Stimulated activated CD8-positive, alpha-beta memory T cell treated with anti-CD3 and anti-CD28 coated beads, Interleukin-12 subunit alpha, Interleukin-12 subunit beta, amount 100 ng/mL, for 24 hours (primary cell): ENCODE results near the gene ZMAT3.

ENCODE experiments used
- DNase-seq: peaks from one replicate; pipeline ENCODE4 v3.0.0-alpha.2; 2020; ENCODE audit errors: extremely low read depth

ZMAT3 gene

DNA sequence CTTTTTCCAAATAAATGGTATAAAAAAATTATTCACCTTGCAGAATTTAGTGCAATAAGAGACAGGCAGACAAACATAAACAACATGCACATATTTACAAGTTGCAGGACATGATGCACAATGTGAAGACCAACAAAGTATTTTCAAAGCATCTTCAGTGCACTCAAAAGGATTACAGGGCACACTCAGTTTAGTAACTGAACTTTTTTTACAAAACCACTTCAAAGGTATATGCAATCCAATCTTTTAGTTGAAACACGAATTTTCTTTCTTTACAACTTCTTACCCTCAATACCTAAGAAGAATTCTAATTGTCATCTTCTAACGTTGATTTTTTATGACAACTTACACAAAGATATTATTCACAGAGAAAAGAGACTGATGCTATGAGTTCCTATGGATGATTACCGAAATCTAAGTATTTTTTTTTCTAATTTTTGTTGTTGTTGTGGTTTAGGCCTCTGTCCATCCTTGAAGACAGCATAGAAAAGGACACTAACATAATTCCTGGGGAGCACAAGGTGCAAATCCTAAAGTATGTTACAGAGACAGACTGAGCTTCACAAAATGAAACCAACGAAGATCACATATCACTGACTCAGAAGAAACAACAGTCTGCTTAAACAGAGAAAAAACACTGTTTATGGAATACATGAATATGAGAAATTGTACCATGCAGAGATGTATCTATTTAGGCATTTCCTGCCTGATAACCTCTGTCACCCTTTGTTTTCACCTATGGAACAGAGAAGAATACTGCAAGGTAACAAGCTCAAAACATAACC lies 50.3 kb downstream of the ZMAT3 start:
- no peak for DNase-seq

DNA sequence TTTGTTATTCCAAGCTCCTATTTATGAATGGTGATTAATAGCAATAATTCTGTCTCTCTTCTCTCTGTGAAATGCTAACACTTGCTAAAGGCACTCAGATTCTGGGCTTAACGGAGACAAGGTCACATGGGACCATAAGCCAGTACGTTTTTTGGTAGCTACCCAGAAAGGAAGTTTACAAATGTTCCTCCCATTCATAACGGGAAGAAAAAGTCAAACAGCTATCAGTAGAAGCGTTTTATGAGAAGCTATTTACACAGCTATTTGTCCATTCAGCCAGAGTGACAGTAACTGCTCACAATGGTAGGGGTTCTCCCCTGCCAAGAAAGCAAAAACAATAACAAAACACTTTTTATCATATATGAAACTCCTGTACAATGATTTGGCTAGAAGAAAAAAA lies 51.5 kb downstream of the ZMAT3 start:
- no peak for DNase-seq

DNA sequence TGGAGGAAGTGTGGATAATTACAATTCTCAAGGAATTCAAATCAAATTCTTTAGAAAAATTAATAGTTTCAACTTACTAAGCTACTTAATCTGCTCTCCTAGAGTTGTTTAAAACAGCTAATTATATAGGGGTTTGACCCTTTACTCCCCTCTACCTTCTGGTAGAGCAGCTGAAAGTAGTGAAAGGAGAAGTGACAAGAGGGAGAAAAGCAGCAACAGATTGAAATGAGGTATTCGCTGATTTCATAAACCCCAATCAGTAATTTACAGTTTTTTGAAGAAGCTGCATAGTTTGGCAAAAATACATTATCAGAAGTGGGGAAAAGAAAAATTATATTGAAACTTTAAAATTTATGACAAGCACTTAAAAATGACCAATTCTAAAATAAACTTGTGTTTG lies 52.8 kb downstream of the ZMAT3 start:
- no peak for DNase-seq

DNA sequence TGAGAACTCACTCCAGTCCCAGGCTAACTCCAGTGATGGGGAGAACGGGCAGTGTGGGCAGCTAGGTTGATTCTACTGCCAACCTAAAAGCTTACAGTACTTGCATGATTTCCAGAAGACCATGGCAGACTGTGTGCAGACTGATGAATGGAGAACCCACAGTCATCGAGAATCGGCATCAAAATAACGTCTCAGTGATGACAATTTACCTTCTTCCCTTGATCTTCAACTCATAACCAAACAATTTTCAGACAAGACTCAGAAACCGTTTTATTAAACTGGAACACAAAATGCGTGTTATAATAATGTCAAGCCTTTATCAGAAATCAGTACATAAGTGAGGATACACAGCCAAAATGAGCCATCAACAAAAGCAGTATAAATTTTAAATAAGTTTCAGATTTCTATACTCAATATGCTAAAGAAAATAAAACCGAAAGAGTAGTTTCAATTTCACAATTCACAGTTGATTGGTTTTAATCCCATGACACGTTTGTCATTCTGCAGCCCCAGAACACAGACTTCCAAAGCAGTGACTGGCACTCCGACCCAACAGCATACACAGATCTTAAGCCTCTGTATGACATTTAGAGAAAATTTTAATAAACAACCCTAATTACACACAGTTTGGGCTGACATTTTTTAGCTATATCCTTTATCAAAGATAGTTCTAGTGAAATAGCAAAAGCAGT lies 54.5 kb downstream of the ZMAT3 start:
- no peak for DNase-seq

DNA sequence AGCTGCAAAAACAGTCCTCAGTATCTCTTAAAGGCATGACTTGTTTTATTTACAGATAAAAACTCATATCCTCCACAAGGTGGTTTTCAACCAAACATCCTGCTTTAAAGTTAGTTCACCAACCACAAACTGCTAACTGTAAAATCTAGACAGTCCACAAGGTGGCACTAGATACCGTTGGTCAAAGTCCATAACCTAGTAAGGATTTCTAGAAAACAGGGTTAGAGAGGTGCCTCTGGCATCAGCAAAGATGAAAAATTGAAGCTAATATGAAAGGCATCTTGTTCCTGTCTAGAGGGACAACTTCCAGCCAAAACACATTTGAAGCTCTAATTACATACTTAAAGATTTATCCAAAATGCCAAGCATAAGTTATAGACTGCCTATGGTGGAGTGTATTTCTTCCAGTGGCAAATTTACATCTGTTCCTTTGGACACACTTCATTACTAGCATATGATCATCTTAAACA lies 56.0 kb downstream of the ZMAT3 start:
- peak; percentile 15 for DNase-seq

DNA sequence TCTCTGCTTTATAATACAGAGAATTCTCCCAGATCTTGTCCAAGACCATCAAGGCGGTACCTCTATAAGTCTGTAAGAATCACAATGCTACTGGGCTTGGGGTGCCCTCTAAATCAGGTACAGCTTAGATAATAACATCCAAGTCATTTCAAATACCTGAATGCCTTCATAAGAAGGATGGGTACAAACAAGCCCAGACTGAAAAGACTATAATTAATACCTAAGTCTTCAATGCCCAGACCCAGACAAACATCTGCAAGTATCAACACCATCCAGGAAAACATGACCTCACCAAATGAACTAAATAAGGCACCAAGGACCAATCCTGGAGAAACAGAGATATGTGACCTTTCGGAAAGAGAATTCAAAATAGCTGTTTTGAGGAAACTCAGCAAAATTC lies 65.9 kb downstream of the ZMAT3 start:
- no peak for DNase-seq

DNA sequence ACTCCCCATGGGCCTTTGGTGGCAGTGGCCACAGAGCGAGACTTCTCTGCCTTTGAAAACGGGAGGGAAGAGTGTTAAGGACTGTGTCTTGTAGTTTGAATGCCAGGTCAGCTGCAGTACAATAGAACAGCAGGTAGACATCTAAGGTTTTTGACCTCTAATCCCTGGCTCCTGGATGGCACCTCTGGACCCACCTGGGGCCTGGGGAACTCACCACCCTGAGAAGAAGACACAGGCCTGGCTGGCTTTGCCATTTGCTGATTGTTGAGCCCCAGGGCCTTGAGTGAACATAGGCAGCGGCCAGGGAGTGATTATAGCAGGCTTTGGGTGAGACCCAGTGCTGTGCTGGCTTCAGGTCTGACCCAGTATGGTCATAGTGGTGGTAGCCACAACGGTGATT lies 66.4 kb downstream of the ZMAT3 start:
- DNase-seq: no peak

DNA sequence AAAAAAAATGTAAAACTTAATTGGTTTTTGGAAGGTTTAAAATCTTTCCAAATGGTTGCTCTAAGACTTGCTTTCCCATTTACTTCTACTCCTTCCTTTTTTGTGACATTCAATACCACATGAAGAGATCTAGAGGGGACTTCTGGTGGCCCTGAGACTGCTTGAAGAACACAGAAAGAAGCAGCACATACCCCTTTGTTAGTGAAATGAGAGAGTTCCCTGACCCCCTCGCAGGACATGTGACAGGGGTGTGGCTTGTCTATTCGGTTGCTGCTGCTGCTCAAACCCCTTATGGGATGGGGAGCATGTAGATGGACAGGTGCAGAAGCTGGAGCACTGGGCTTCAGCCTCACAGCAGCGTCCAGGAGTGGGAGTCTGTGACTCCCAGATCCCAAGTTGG lies 71.0 kb downstream of the ZMAT3 start:
- DNase-seq: no peak

DNA sequence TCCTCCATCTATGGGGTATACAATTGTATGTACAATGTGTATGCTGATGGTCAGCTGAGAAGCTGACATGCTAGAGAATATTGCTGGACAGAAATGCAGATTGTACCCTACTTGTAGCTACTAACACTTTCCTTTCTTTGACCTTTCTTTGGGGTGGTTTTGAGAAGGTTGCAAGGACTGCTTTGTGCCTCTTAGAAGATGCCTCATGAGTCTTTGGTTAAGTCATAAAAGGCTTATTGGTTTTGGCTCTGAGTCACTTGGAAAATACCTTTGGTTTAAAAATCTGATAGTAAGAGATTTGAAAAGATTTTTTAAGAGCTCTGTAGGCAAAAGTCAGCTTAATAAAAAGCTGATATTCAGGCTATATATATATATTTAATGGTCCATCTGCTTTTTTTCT lies 71.5 kb downstream of the ZMAT3 start:
- DNase-seq: no peak

DNA sequence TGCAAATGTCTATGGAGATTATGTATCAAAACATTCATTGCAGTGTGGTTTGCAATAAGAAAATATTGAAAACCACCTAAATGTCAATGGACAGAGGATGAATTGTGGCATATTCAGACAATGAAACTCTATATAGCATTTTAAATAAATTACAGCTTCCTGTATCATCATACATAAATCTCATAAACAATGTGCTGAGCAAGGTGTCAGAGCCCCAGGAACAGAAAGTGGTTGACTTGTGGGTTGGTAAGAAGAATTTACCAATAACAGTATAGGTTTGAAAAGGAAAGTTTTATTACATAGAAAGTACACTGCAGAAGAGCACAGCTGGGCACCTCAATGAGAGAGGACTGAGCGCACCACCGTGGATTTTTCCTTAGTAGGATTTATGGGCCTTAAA lies 75.2 kb downstream of the ZMAT3 start:
- DNase-seq: no peak

DNA sequence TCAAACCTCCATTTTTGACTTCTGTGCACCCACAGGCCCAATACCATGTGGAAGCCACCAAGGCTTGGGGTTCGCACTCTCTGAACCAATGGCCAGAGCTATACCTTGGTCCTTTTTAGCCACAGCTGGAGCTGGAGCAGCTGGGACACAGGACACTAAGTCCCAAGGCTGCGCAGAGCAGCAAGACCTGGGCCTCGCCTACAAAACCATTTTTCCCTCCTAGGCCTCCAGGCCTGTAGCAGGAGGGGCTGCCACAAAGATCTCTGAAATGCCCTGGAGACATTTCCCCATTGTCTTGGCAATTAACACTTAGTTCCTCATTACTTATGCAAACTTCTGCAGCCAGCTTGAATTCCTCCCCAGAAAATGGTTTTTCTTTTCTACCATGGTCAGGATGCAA lies 81.3 kb downstream of the ZMAT3 start:
- no peak for DNase-seq

DNA sequence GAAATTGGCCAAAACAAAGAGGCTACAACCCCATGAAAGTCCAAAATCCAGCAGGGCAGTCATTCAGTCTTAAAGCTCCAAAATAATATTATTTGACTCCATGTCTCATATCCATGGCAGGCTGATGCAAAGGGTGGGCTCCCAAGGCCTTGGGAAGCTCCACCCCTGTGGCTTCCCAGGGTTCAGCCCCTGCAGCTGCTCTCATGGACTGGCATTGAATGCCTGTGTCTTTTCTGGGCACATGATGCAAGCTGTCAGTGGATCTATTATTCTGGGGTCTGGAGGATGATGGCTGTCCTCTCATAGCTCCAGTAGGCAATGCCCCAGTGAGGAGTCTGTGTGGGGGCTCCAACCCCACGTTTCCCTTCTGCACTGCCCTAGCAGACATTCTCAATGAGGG lies 81.8 kb downstream of the ZMAT3 start:
- no peak for DNase-seq

DNA sequence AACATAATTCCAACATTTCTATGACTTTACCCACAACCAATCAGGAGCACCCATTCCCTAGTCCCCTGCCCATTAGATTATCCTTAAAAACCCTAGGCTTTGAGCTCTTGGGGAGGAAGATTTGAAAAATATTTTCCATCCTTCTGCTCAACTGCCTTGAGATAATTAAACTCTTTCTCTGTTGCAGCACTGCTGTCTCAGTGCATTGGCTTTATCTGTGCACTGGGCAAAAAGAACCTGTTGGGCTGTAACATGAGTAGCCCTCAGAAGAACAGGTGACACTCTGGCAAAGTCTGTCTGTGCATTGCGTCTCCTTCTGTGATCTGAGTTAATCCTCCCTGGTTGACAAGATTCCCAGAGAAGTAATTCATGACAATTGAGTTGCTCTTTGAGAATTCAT lies 83.9 kb downstream of the ZMAT3 start:
- no peak for DNase-seq

DNA sequence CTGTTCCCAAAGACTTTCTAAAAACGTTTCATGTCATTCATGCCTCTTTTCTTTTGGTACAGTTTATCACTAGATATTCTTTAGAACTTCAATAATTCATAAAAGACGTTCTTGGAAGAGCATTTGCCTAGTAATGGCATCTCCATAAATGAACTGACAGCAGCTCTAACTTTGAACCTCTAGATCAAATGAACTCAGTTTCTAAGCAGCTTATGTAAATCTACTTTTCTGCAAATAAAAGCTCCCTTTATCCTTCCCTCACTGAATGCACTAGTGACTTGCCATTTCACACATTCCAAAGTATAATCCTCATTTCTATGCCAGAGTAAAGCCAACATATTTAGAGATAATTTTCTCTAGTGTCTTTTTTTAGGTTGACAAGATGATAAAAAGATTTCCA lies 85.2 kb downstream of the ZMAT3 start:
- DNase-seq: no peak

DNA sequence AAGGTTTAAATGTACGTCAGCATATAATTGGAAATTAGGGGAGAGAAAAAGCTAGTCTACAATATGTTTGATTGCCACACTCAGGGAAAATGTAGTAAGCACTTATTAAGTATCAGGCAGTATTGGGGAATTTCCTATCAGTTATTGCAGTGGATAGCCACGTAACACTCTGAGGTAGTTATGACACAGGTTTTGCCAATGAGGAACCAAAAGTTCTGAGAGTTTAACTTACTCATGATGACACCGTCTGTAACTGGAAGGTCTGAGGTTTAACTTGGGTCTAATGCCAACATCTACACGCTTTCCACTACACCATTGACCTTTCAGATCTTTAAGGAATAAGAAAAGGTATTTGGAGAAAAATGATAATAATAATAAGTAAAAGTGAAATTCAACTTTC lies 89.5 kb downstream of the ZMAT3 start:
- no peak for DNase-seq

DNA sequence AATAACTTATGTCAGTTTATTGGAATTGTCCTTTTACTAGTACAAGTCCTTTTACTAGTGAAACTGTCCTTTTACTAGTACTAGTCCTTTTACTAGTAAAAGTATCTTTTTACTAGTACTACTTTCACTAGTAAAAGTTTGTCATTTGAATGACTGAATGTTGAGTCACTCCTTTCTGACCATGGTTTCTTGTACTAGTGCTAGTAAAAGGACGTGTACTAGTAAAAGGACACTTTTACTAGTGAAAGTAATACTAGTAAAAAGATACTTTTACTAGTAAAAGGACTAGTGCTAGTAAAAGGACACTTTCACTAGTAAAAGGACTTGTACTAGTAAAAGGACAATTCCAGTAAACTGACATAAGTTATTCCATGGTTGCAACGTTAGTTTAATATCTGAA lies 96.3 kb downstream of the ZMAT3 start:
- DNase-seq: no peak

DNA sequence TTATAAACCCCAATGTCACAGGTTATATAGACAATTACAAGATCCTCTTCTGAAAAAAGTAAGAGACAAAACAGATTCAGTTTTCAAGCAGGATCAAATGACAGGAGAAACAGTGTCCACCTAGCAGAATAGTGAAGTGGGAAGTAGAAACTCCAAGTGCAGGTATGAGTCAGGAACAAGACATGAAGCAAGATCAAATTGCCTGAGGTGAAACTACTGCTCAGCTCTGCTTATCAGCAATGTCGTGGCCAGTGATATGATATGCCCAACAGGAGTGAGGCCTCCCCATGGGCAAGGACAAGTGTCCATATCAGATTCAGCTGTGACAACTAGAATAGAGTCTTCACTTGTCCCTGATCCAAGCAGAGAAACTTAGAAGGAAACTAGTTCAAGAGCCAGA lies 100.0 kb downstream of the ZMAT3 start:
- no peak for DNase-seq

DNA sequence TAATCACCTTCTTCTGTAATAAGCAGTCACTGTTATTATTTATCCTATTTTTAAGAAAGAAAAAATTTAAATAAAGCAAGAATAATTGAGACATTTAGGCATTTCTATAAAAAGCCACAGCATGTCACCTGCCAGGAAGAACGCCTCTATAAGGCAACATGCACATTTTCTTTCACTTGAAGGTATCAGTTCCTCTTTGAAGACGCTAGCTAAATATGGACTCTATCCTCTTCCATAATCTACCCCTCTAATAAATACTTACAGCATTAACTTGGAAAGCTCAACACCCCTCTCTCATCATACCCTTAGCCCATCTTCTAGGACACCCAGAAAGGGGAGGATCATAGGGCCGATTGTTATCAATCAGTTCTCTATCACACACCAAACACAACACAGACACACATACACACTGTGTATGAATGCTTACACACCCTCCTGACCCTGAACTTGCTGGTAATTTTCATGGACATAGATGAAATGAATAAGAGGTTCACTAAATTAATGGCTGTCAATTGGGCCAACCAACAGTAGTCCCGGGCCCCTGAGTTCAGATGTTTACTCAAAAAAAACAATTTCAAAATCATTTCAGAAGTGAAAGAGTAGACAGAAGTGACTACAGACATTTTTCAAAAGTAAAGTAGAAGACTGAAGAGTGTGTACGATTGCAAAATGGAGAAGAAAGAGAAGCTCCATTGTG lies 102.5 kb downstream of the ZMAT3 start:
- DNase-seq: no peak
